Measurements from ENCODE around the gene BAHD1.
A peak's percentile ranks its signal among the peaks of the same experiment; 100 is the strongest.

Gene BAHD1

DNA sequence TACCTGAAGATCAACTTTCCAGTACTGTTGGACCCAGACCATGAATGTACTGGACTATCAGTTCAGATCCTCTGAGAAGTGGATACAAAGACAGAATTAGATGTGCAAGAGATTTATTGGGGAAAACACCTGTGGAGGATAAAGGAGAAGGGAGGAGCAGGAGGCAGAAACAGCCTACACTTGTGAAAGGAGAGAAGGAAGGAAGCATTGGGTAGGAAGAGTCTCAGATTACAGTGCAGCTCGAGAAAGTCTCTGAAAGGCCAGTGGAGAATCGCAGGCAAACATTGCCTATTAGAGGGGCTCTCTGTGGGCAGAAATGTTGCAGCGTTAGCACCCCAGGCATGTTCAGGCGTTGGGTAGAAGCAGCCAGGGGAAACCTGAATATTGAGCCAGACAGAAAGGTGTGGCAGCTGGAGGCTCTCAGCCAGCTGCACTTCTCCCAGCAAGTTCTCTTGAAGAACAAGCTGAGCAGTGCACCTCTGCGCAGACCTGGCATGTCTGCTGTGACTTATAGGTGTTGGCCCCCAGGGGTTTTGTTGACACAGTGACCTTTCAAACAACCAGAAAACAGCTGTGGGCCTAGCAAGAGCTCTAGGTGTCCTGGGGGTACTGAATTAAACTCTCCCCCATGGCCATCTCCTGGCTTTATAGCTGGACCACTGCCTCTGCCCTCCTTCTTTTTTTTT is 37.0 kb downstream of the BAHD1 start:
- ATAC-seq (replicated peaks), result no peak
- peaks cover 7 to 10% of the 10 kb centered on the region in 2 donors for H3K27me3 Mint-ChIP-seq
- no peaks in the 10 kb centered on the region for H3K36me3 Mint-ChIP-seq
- no peak overlapping the region for H3K27ac Mint-ChIP-seq
- no peak for DNase-seq
- no peak overlapping the region for H3K4me3 Mint-ChIP-seq
- H3K9me3 Mint-ChIP-seq, result no peaks in the 10 kb centered on the region
- peaks cover 3 to 9% of the 10 kb centered on the region in 2 donors for H3K4me1 Mint-ChIP-seq

DNA sequence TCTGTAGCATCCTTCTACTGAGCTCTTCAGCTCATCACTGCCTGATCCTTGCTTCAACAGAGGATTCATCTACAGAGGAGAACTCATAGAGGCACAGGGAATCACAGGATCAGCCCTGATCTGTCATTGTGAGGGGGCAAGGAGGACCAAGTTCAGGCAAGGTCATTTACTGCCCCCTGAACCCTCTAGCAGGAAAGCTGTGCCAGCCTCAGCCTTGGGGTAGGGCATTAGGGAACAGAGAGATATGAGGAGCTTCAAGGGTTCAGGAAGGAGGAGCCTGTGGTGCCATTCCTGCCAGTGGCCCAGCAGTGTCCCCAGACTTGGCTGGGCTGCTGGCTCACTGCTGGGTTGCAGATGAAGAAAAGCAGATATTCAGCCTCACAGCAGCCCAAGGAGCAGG is 38.3 kb downstream of the BAHD1 start:
- no peak overlapping the region for H3K27ac Mint-ChIP-seq
- peaks cover 10% of the 10 kb centered on the region in 2 donors for H3K27me3 Mint-ChIP-seq
- no peak for ATAC-seq (replicated peaks)
- H3K36me3 Mint-ChIP-seq, result no peaks in the 10 kb centered on the region
- DNase-seq, result no peak
- no peak overlapping the region for H3K4me3 Mint-ChIP-seq
- no peaks in the 10 kb centered on the region for H3K9me3 Mint-ChIP-seq
- peaks cover 3 to 6% of the 10 kb centered on the region in 2 donors for H3K4me1 Mint-ChIP-seq

GRCh38 chr15:40481341-40482074 is 40.8 kb downstream of the BAHD1 start:
- ATAC-seq (replicated peaks), result no peak
- H3K4me3 Mint-ChIP-seq, result no peak overlapping the region
- no peak overlapping the region for H3K27ac Mint-ChIP-seq
- H3K4me1 Mint-ChIP-seq, result no peaks in the 10 kb centered on the region
- no peaks in the 10 kb centered on the region for H3K36me3 Mint-ChIP-seq
- peaks cover 10 to 15% of the 10 kb centered on the region in 2 donors for H3K27me3 Mint-ChIP-seq
- H3K9me3 Mint-ChIP-seq, result no peaks in the 10 kb centered on the region
- no peak for DNase-seq

- peaks cover 8 to 11% of the 10 kb centered on the region in 2 donors for H3K27me3 Mint-ChIP-seq
- no peak for ATAC-seq (replicated peaks)
- H3K9me3 Mint-ChIP-seq, result no peaks in the 10 kb centered on the region
These were observed 43.2 kb downstream of the BAHD1 start for GRCh38 chr15:40483919-40484318.

DNA sequence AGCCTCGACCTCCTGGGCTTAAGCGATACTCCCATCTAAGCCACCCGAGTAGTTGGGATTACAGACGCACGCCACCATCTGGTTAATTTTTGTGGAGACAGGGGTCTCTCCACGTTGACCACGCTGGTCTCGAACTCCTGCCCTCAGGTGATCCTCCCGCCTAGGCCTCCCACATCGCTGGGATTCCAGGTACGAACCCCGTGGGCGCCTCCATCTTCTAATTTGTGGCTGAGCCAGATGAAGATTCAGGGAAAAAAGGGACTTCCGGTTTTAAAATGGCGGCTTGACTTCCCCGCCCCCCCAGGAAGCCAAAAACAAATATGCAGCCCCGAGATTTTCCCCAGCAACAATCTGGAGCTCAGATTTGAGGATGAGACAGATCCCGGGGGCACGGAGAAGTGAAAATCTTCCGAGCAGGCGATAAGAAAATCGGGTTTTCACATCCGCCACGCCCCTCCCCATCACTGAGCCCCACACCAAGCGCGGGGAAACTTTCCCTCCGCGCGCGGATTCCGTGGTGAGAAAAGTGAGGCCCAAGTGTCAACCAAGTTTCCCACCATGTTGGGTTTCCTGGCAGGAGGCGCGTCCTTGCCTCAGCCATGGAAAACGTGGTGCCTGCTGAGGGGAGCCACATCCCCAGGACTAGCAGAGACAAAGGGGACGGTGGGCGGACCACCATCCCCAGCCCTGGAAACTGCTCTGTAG is 45.5 kb downstream of the BAHD1 start:
- Mint-ChIP-seq H3K9me3 (no peaks in the 10 kb centered on the region), H3K4me1 (no peaks in the 10 kb centered on the region), H3K4me3 (peak overlapping the region in 1 of 2 donors; percentile 19), H3K27ac (no peak overlapping the region), H3K27me3 (peaks cover 4 to 5% of the 10 kb centered on the region in 2 donors), H3K36me3 (no peaks in the 10 kb centered on the region)
- DNase-seq (no peak), ATAC-seq (replicated peaks) (no peak)

More at GRCh38 chr15:40483919-40484318, 43.2 kb downstream of the BAHD1 start:
- no peak for DNase-seq
- no peaks in the 10 kb centered on the region for H3K4me1 Mint-ChIP-seq
- no peak overlapping the region for H3K4me3 Mint-ChIP-seq
- no peak overlapping the region for H3K27ac Mint-ChIP-seq
- H3K36me3 Mint-ChIP-seq, result no peaks in the 10 kb centered on the region

- Mint-ChIP-seq H3K4me3 (no peak overlapping the region), H3K9me3 (no peaks in the 10 kb centered on the region), H3K4me1 (no peaks in the 10 kb centered on the region), H3K27me3 (peaks cover under 1 to 5% of the 10 kb centered on the region in 2 donors), H3K36me3 (no peaks in the 10 kb centered on the region), H3K27ac (no peak overlapping the region)
- no peak for ATAC-seq (replicated peaks)
- no peak for DNase-seq
These were observed 47.3 kb downstream of the BAHD1 start for GRCh38 chr15:40487816-40488682.

DNA sequence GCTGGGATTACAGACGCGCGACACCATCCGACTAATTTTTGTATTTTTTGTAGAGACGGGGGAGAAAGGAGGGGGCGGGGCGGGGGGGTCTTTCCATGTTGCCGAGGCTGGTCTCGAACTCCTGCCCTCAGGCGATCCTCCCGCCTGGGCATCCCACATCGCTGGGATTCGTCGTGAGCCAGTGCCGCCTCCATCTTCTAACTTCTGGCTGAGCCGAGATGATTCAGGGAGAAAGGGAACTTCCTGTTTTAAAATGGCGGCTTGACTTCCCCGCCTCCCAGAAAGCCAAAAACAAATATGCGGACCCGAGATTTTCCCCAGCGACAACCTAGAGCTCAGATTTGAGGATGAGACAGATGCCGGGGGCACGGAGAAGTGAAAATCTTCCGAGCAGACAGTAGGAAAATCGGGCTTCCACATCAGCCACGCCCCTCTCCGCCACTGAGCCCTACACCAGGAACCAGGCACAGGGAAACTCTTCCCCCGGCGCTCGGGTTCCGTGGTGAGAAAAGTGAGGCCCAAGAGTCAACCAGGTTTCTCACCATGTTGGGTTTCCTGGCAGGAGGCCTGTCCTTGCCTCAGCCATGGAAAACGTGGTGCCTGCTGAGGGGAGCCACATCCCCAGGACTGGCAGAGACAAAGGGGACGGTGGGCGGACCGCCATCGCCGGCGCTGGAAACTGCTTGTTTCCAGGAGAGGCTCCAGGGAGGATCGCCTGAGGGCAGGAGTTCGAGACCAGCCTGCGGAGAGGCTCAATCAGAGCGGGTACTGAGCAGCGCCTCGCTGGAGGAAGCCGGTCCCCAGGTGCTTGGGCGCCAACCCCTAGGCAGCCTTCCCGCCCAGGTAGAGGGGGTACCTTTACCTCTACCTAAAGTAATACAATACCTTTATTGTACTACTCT is 48.8 kb downstream of the BAHD1 start:
- no peak overlapping the region for H3K27ac Mint-ChIP-seq
- DNase-seq (no peak), ATAC-seq (replicated peaks) (no peak)
- peaks cover 5 to 8% of the 10 kb centered on the region in 2 donors for H3K4me1 Mint-ChIP-seq
- no peak overlapping the region for H3K4me3 Mint-ChIP-seq
- H3K9me3 Mint-ChIP-seq, result no peaks in the 10 kb centered on the region
- H3K36me3 Mint-ChIP-seq, result no peaks in the 10 kb centered on the region
- peaks cover 0 to 9% of the 10 kb centered on the region in 2 donors for H3K27me3 Mint-ChIP-seq

- no peaks in the 10 kb centered on the region for H3K9me3 Mint-ChIP-seq
- H3K4me3 Mint-ChIP-seq, result no peak overlapping the region
- no peak overlapping the region for H3K27ac Mint-ChIP-seq
- peaks cover 3 to 20% of the 10 kb centered on the region in 2 donors for H3K27me3 Mint-ChIP-seq
- H3K36me3 Mint-ChIP-seq, result no peaks in the 10 kb centered on the region
- DNase-seq, result no peak
- ATAC-seq (replicated peaks), result peak; percentile 68 to 80
- H3K4me1 Mint-ChIP-seq, result peaks cover 5 to 12% of the 10 kb centered on the region in 2 donors
These were observed 52.5 kb downstream of the BAHD1 start for GRCh38 chr15:40493089-40493840.

DNA sequence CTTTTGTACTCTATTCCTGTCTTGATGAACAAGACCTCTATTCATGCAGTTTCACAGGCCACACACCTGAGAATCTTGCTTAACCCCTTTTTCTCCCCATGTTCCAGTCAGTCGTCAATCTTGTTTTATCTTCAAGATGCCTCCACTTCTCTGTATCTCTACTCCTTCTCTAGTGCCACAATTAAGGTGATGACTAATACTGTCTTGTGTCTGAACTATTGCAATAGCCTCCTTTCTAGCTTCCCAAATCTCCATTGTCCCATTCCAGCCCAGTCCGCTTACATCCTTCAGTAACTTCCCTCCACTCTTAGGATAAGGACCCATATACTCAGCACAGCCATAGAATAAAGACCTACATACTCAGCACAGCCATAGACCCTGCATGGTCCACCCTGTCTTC is 54.8 kb downstream of the BAHD1 start:
- Mint-ChIP-seq H3K27ac (no peak overlapping the region), H3K9me3 (no peaks in the 10 kb centered on the region), H3K27me3 (peaks cover 14 to 22% of the 10 kb centered on the region in 2 donors), H3K4me3 (no peak overlapping the region), H3K36me3 (no peaks in the 10 kb centered on the region), H3K4me1 (peaks cover 5 to 12% of the 10 kb centered on the region in 2 donors)
- DNase-seq (no peak), ATAC-seq (replicated peaks) (no peak)

DNA sequence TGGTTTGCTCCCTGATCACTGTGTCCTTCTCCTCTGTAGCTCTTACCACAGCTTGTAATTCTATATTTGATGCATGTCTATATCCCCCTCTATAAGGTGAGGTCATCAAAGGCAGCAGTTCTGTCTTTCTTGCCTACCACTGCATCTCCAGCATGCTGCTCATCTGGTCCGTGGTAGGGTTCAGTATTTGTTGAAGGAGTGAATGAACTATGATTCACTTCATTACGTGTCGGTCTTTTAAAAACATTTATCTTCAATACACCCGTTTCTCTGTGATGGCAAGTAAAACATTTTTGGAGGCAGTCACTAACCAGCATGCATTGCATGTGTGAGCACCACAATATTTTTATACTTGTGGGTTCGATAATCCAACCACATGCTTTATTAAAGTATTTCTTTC is 57.7 kb downstream of the BAHD1 start:
- H3K27me3 Mint-ChIP-seq, result peaks cover 28 to 33% of the 10 kb centered on the region in 2 donors

DNA sequence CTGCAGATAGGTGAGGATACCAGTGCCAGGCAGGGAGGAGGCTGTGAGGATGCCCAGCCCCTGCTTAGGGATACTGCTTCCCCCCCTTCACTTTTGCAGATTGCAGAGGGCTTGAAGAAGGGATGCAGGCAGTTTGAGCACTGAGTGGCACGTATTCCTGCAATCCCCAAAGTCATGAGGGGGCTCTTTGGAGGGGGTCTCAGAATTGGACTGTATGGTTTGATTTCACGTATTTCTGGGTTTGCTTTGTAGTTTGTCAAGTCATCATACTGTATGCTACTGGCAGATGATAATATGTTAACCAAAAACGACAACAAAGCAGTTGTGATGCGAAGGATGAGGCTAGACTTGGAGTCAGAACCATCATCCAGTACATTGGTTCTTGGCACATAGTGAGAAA is 58.1 kb downstream of the BAHD1 start:
- H3K4me3 Mint-ChIP-seq, result no peak overlapping the region
- H3K4me1 Mint-ChIP-seq, result peaks cover 0 to 8% of the 10 kb centered on the region in 2 donors
- ATAC-seq (replicated peaks), result no peak
- no peak for DNase-seq
- no peaks in the 10 kb centered on the region for H3K9me3 Mint-ChIP-seq
- no peaks in the 10 kb centered on the region for H3K36me3 Mint-ChIP-seq
- H3K27me3 Mint-ChIP-seq, result peaks cover 29 to 33% of the 10 kb centered on the region in 2 donors
- H3K27ac Mint-ChIP-seq, result no peak overlapping the region

More for the DNA sequence above, 57.7 kb downstream of the BAHD1 start:
- Mint-ChIP-seq H3K36me3 (no peaks in the 10 kb centered on the region), H3K4me1 (peaks cover 2 to 10% of the 10 kb centered on the region in 2 donors), H3K4me3 (no peak overlapping the region), H3K27ac (no peak overlapping the region), H3K9me3 (no peaks in the 10 kb centered on the region)
- no peak for DNase-seq
- ATAC-seq (replicated peaks), result no peak

DNA sequence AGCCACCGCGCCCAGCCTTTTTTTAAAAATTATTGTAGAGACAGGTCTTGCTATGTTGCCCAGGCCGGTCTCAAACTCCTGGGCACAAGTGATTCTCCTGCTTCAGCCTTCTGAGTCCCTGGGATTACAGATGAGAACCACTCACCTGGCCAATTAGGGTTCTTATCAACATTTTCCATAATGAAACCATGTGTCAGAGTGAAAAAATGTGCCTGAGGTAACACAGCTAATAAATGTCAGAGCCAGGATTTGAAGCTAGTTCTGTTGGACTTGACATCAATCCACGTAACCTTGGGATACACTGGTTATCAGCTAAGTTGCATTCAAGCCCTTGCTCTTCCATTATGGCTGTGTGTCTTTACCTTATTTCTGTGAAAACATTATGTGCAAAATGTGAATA is 59.2 kb downstream of the BAHD1 start:
- Mint-ChIP-seq H3K36me3 (no peaks in the 10 kb centered on the region), H3K4me1 (peaks cover 0 to 3% of the 10 kb centered on the region in 2 donors), H3K9me3 (no peaks in the 10 kb centered on the region), H3K27ac (no peak overlapping the region), H3K27me3 (peaks cover 26 to 35% of the 10 kb centered on the region in 2 donors), H3K4me3 (no peak overlapping the region)
- DNase-seq (no peak), ATAC-seq (replicated peaks) (no peak)
